ENCODE data around the gene TRMT11. TPM values are rescaled to one million over a fixed set of nuclear protein-coding genes. Genes with fewer than 3 reads are reported as not detected.

TRMT11 gene
- total RNA-seq, 1 experiment from 2014 or later: 7.7 TPM

GRCh38 chr6:125979101-125979500 is 7.2 kb upstream of the TRMT11 start:
- no peak overlapping the region for H3K4me3 ChIP-seq

GRCh38 chr6:125981571-125982185 is 4.7 kb upstream of the TRMT11 start:
- Histone ChIP-seq H3K27me3 (no peaks in the 10 kb centered on the region), H3K4me3 (no peak overlapping the region), H3K36me3 (no peaks in the 10 kb centered on the region), H3K9me3 (no peaks in the 10 kb centered on the region)
- DNase-seq: no peak

More at GRCh38 chr6:125979101-125979500, 7.2 kb upstream of the TRMT11 start:
- no peak for DNase-seq
- H3K9me3 ChIP-seq: no peaks in the 10 kb centered on the region
- H3K27me3 ChIP-seq: no peaks in the 10 kb centered on the region
- H3K36me3 ChIP-seq: no peaks in the 10 kb centered on the region

GRCh38 chr6:125983246-125983945 is 2.9 kb upstream of the TRMT11 start:
- no peak overlapping the region for H3K4me3 ChIP-seq
- H3K27me3 ChIP-seq: no peaks in the 10 kb centered on the region
- H3K36me3 ChIP-seq: no peaks in the 10 kb centered on the region
- H3K9me3 ChIP-seq: no peaks in the 10 kb centered on the region
- no peak for DNase-seq

DNA sequence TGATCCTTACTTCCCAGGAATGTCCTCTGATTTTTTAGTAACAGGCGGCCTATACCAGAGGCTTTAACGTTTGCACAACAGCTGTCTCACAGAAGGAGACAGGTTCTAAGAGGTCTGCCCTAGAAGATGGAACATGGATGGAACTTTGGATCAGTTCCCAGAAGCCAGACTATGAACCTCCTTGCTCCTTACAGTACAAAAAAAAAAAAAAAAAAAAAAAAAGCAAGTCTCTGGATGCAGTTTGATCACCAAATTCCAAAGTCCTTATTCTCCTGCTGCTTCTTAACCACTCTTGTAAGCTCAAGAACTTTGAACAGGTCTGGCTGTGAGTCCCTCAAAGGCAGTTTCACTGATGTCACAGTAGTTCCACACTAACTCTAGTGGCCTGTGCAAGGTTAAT is 2.0 kb upstream of the TRMT11 start:
- Histone ChIP-seq H3K4me3 (no peak overlapping the region), H3K36me3 (no peaks in the 10 kb centered on the region)
- no peak for DNase-seq

GRCh38 chr6:125985522-125985921 is 818 bp upstream of the TRMT11 start:
- Histone ChIP-seq H3K9me3 (no peaks in the 10 kb centered on the region), H3K4me3 (peak overlapping the region; percentile 87), H3K36me3 (no peaks in the 10 kb centered on the region), H3K27me3 (no peaks in the 10 kb centered on the region)
- no peak for DNase-seq

More for the DNA sequence above, 2.0 kb upstream of the TRMT11 start:
- no peaks in the 10 kb centered on the region for H3K27me3 ChIP-seq
- H3K9me3 ChIP-seq: no peaks in the 10 kb centered on the region

GRCh38 chr6:125985979-125986300 is 400 bp upstream of the TRMT11 start:
- Histone ChIP-seq H3K36me3 (no peaks in the 10 kb centered on the region), H3K4me3 (peak overlapping the region; percentile 87), H3K9me3 (no peaks in the 10 kb centered on the region), H3K27me3 (no peaks in the 10 kb centered on the region)
- no peak for DNase-seq

DNA sequence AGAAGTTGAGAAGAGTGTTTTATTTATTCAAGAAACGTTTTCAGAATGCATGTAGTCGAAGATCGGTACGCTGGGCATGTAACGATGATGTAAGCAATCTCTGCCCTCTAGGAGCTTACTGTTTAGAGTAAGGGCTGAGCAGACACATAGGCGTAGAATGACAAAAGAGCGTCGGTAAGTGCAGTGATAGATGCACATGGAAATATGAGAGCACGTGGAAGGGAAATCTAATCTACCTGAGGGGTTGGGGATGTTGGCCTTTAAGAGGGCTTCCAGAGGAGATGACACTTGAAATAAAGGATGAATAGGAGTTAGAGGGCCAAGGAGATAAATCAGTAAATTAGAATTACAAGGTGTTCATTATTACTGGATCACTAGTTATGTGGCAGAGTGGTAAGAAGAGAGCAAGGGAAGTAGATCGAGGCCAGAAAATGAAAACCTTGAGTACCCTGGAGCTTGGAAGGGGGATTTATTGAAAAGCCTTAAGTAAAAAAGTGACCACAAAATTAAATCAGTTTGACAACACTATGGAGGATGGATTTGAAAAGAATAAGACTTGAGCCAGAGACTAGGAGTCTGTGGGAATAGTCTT is 782 bp downstream of the TRMT11 start:
- H3K4me3 ChIP-seq: peak overlapping the region; percentile 87
- H3K27me3 ChIP-seq: no peaks in the 10 kb centered on the region
- no peak for DNase-seq
- H3K36me3 ChIP-seq: no peaks in the 10 kb centered on the region
- no peaks in the 10 kb centered on the region for H3K9me3 ChIP-seq

DNA sequence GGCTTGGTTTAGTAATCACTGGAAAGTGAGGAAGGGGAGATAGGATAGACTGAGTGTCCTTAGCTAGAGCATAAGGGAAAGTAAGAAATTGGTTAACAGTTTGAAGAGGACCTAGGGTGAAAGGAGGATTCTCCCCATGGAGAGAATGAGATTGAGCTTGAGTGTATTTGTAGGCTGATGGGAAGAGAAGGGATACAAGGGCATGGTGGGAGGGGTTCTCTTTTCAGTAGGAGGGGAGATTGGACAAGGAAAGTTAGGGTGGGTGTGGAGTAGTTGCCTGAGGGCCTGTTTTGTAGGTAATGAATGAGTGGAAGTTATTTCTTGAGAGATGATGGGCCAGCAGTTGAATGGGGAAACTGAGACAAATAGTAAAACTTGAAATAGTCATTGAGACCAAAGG is 1.9 kb downstream of the TRMT11 start:
- DNase-seq: no peak
- Histone ChIP-seq H3K9me3 (no peaks in the 10 kb centered on the region), H3K27me3 (no peaks in the 10 kb centered on the region), H3K36me3 (no peaks in the 10 kb centered on the region), H3K4me3 (no peak overlapping the region)

GRCh38 chr6:125989631-125990030 is 3.3 kb downstream of the TRMT11 start:
- Histone ChIP-seq H3K27me3 (no peaks in the 10 kb centered on the region), H3K36me3 (0 out of 2 replicates have a peak, but pooled peaks cover 4% of the 10 kb centered on the region), H3K4me3 (no peak overlapping the region), H3K9me3 (no peaks in the 10 kb centered on the region)
- no peak for DNase-seq

DNA sequence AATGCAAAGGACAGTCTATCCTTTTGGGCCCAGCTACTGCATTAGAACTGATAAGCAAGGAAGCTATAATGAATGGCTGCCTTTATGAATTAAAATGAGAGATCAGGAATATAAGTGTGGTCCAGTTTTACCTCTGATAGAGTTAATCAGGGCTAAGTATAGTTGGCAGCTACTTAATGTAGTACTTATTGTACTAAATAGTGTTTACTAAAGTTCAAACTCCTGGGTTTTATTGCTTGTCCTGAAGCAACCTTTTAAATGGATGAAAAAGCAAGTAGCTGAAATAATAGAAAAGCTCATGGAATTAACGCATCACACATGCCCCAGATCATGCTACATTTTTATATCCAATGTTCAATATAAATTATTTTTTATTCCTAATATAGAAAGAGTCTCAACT is 5.3 kb downstream of the TRMT11 start:
- Histone ChIP-seq H3K4me3 (no peak overlapping the region), H3K27me3 (no peaks in the 10 kb centered on the region), H3K9me3 (no peaks in the 10 kb centered on the region), H3K36me3 (0 out of 2 replicates have a peak, but pooled peaks cover 4% of the 10 kb centered on the region)
- no peak for DNase-seq

DNA sequence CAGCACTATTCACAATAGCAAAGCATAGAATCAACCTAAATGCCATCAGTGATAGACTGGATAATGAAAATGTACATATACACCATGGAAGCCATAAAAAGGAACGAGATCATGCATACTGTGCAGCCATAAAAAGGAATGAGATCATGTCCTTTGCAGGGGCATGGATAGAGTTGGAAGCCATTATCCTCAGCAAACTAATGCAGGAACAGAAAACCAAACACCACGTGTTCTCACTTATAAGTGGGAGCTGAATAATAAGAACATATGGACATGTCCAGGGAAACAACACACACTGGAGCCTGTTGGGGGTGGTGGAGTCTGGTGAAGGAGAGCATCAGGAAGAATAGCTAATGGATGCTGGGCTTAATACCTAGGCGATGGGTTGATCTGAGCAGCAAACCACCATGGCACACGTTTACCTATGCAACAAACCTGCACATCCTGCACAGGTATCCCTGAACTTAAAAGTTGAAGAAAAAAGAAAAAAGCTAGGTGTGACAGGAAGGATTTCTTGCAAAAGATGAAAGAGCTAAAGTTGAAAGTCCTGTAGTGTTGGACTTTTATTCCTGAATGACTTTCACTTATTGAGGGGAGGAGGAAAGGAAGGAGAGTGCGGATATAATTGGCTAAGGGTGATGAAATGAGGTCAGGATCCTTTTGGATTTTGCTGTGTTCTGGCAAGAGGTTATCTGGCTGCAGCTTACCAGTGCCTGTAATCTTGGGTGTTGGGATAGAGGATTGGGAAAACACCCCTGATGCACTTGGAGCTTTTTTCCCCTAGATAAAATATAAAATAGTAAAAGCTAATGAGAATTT is 8.5 kb downstream of the TRMT11 start:
- Histone ChIP-seq H3K9me3 (no peaks in the 10 kb centered on the region), H3K27me3 (no peaks in the 10 kb centered on the region), H3K36me3 (peaks cover 25% of the 10 kb centered on the region), H3K4me3 (no peak overlapping the region)
- DNase-seq: no peak

- Histone ChIP-seq H3K9me3 (no peaks in the 10 kb centered on the region), H3K27me3 (no peaks in the 10 kb centered on the region), H3K36me3 (peaks cover 26% of the 10 kb centered on the region), H3K4me3 (no peak overlapping the region)
- DNase-seq: peak; percentile 30
These were observed 9.7 kb downstream of the TRMT11 start for GRCh38 chr6:125995972-125996580.

DNA sequence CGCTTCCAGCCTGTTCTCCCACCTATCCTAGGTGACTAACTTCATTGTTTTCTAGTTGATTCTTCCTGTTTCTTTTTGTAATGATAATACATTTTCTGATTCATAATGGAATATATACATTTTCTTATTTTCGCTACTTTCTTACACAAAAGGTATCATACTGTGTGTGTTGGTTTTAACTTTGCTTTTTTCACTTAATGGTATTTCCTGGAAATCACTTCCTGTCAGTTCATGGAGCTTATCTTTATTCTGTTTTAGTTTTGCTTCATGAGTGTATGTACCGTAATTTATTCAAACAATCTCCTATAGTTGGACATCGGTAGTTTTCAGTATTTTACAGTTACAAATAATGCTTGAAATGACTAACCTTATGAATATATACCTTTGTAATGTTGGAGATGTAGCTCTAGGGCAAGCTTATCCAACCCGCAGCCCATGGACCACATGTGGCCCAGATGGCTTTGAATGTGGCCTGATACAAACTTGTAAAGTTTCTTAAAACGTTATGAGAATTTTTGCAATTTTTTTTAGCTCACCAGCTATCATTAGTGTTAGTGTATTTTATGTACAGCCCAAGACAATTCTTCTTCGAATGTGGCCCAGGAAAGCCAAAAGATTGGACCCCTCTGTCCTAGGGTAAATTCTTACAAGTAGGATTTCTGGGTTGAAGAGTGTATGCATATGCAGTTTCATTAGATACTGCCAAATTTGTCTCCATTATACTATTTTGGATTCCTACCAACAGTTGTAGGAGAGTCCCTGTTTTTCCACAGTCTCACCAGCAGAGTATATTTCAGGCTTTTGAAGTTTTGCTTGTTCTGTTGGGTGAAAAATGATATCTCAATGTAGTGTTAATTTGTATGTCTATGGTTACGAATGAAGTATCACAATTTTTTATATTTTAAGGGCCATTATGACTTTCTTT is 16.7 kb downstream of the TRMT11 start:
- DNase-seq: no peak
- Histone ChIP-seq H3K9me3 (no peaks in the 10 kb centered on the region), H3K36me3 (peaks cover 32% of the 10 kb centered on the region), H3K4me3 (no peak overlapping the region), H3K27me3 (no peaks in the 10 kb centered on the region)

DNA sequence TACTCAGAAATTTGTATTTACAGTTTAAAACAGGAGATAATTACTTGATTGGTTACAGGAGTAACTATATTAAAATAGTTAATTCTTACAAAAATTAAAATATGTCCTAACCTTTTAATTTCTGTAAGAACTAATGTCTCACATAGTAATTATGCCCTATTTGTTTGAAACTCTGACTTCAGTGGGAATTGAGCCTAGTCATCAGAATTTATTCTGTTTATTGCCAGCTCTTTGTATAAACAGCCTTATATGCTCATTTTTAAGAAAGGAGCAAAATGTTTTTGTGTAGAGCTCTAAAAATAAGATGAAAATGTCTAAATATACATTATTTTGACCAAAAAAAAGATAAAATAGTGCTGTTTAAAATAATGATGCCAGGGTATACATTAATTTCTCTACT is 21.5 kb downstream of the TRMT11 start:
- H3K9me3 ChIP-seq: no peaks in the 10 kb centered on the region
- no peak for DNase-seq
- peaks cover 37% of the 10 kb centered on the region for H3K36me3 ChIP-seq
- no peaks in the 10 kb centered on the region for H3K27me3 ChIP-seq
- no peak overlapping the region for H3K4me3 ChIP-seq

GRCh38 chr6:126010040-126010439 is 23.7 kb downstream of the TRMT11 start:
- peaks cover 47% of the 10 kb centered on the region for H3K36me3 ChIP-seq
- H3K4me3 ChIP-seq: no peak overlapping the region
- no peaks in the 10 kb centered on the region for H3K9me3 ChIP-seq
- DNase-seq: no peak
- H3K27me3 ChIP-seq: no peaks in the 10 kb centered on the region

DNA sequence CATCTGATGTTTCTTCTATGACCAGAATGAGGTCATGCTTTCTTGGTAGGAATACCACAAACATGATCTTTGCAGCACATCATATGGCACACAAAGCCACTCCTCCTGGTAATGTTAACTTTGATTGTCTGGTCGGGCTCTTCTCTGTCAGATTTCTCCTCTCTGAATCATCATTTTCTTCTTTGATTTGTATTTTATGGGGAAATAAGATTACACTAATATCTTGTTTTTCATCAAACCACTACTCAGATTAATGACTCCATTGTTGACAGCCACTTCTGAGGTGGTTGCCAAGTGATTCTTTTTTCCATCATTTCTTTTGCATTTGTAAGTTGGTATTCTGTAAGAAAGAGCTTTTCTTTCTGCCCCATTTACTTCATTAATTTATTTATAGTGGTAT is 29.5 kb downstream of the TRMT11 start:
- Histone ChIP-seq H3K36me3 (peaks cover 57% of the 10 kb centered on the region), H3K4me3 (no peak overlapping the region), H3K27me3 (no peaks in the 10 kb centered on the region), H3K9me3 (no peaks in the 10 kb centered on the region)
- no peak for DNase-seq
